Natural killer cell treated with Interleukin-12 subunit alpha and Interleukin-12 subunit beta and Interleukin-15 and Interleukin-18, amount 100 ng/mL, for 72 hours (primary cell): Measurements from ENCODE around the gene OR52D1. TPM values are rescaled to one million over a fixed set of nuclear protein-coding genes. Genes with fewer than 3 reads are reported as not detected.

Experiments used
- ATAC-seq, 2 donors: fragments of 150-1000 bp; cut with Tn5 transposase in 1 of 2; sonication (Bioruptor Pico), chemical (Tn5 transposase) in 1 of 2; 2 replicates each; pipeline ENCODE4 v1.10.0; 2021
- DNase-seq: peaks from one replicate; pipeline ENCODE4 v3.0.0; 2022; ENCODE audit warnings: low spot score
- H3K27ac Mint-ChIP-seq, 2 donors: 1 replicate in 1 of 2; 2 replicates in 1 of 2; pipeline ENCODE4 v1.8.0; 2022; ENCODE audit warnings: mixed read lengths in 2 of 2, mild to moderate bottlenecking in 1 of 2, moderate library complexity in 1 of 2
- H3K27me3 Mint-ChIP-seq, 2 donors: 1 replicate in 1 of 2; 2 replicates in 1 of 2; pipeline ENCODE4 v1.8.0; 2022; ENCODE audit warnings: mixed read lengths in 2 of 2
- H3K36me3 Mint-ChIP-seq: one replicate; pipeline ENCODE4 v1.8.0; 2022; ENCODE audit warnings: mixed read lengths
- H3K4me1 Mint-ChIP-seq, 2 donors: 1 replicate in 1 of 2; 2 replicates in 1 of 2; pipeline ENCODE4 v1.8.0; 2022; ENCODE audit warnings: low read depth in 2 of 2, mixed read lengths in 2 of 2, mild to moderate bottlenecking in 1 of 2
- H3K4me3 Mint-ChIP-seq: one replicate; pipeline ENCODE4 v1.8.0; 2022; ENCODE audit warnings: mixed read lengths
- H3K9me3 Mint-ChIP-seq: 2 replicates; pipeline ENCODE4 v1.8.0; 2022; ENCODE audit warnings: mixed read lengths
- total RNA-seq, 2 donors: library from RNA; stranded (reverse); gene quantifications; one replicate each; pipeline ENCODE4 v1.2.3, GENCODE V29; 2022

The OR52D1 gene
- not detected for total RNA-seq

GRCh38 chr11:5488385-5488784, at the start of gene OR52D1:
TSS of gene OR52D1 (plus strand) at chr11:5488685. CDS start at chr11:5488707, 22 bp downstream.
- Mint-ChIP-seq H3K27me3 (peaks cover 7 to 29% of the 10 kb centered on the region in 2 donors), H3K4me1 (no peaks in the 10 kb centered on the region), H3K9me3 (no peaks in the 10 kb centered on the region), H3K36me3 (no peaks in the 10 kb centered on the region), H3K27ac (no peak within 1 kb of the TSS), H3K4me3 (no peak within 1 kb of the TSS)
- ATAC-seq, result no peak
- DNase-seq, result no peak

GRCh38 chr11:5441414-5441813, 47.1 kb upstream of the OR52D1 start, which contains the start of gene OR51I1:
TSS of gene OR51I1 (minus strand) at chr11:5441514. CDS start at chr11:5441514, 0 bp downstream.
- DNase-seq, result no peak

DNA sequence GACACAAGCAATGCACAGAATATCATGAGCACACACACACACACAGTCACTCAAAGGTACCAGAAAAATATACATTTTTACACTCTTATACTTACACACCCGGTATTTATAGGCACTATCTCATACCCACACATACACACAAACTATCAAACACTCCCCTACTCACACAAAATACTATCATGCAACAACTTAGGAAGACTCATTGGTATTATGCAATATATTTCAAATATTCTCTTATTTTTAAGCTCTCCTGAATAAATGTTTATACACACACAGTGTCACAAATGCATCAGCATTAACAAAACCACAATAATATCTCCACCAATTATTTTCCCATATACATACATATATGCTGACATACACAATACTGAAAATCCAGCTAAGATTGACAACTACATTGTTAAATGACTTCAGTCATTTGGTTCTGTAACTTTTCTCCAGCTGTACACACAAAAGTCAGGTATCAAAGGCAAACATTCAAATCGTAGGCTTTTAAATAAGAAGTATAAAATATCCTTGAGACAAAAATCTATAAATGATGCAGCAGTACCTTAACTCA, 44.6 kb upstream of the OR52D1 start:
- Mint-ChIP-seq H3K4me3 (no peak overlapping the region), H3K27ac (no peak overlapping the region), H3K4me1 (no peaks in the 10 kb centered on the region), H3K27me3 (peaks cover 15 to 48% of the 10 kb centered on the region in 2 donors), H3K9me3 (peaks cover 7% of the 10 kb centered on the region), H3K36me3 (no peaks in the 10 kb centered on the region)
- DNase-seq, result no peak
- ATAC-seq, result no peak

More at GRCh38 chr11:5441414-5441813, 47.1 kb upstream of the OR52D1 start, which contains the start of gene OR51I1:
- Mint-ChIP-seq H3K27me3 (peaks cover 15 to 40% of the 10 kb centered on the region in 2 donors), H3K9me3 (peaks cover 7% of the 10 kb centered on the region), H3K27ac (no peak within 1 kb of the TSS), H3K36me3 (no peaks in the 10 kb centered on the region), H3K4me1 (no peaks in the 10 kb centered on the region), H3K4me3 (no peak within 1 kb of the TSS)
- ATAC-seq, result no peak

DNA sequence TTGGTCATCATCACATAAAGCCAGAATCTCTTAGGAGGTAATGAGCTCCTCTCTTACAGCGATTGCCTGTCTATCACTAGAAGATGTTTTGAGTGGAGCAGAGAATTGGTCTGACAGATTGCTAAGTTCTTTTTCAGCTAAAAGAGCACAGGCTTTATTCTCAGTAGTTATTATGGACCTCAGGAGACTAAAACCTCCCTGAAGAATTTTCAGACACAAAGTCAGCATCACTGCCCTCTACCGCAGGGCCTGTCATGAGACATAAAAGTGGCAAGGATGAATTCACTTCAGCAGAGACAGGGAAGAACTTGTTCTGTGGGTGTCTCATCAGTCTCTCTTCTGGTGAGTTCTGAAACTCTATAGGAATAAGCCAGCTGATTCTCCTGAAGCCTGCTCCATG, 39.5 kb upstream of the OR52D1 start, which contains the start of gene OR51I2:
Gene OR51I2 (plus strand): TSS at position 301 of the 400 bp plus-strand sequence. CDS start 4,166 bp downstream, outside the sequence.
- Mint-ChIP-seq H3K36me3 (no peaks in the 10 kb centered on the region), H3K27me3 (peaks cover 2 to 29% of the 10 kb centered on the region in 2 donors), H3K27ac (no peak within 1 kb of the TSS), H3K4me1 (no peaks in the 10 kb centered on the region), H3K9me3 (no peaks in the 10 kb centered on the region), H3K4me3 (no peak within 1 kb of the TSS)
- DNase-seq (no peak), ATAC-seq (no peak)

DNA sequence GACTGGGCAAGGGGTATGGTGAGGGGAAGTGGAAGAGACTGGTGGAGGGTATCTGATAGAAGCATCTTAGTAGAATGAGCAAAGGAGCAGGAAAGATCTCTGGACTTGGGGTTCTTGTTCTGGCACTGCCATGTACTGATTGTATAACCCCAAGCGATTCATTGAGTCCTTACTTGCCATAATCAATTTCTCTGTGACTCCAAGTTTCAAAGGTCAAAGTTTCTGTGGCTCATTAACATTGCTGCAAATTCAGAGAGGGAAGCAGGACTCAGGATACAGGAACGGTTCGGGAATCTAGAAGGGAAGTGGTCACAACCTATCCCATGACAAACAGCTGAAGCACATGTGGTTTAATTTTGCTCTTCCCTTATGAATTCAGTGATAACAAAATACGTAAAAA, 39.1 kb upstream of the OR52D1 start:
- DNase-seq (no peak), ATAC-seq (no peak)
- H3K27ac Mint-ChIP-seq, result no peak overlapping the region
- H3K4me1 Mint-ChIP-seq, result no peaks in the 10 kb centered on the region
- no peak overlapping the region for H3K4me3 Mint-ChIP-seq
- H3K9me3 Mint-ChIP-seq, result no peaks in the 10 kb centered on the region
- peaks cover 0 to 28% of the 10 kb centered on the region in 2 donors for H3K27me3 Mint-ChIP-seq
- no peaks in the 10 kb centered on the region for H3K36me3 Mint-ChIP-seq

- Mint-ChIP-seq H3K27ac (no peak overlapping the region), H3K36me3 (no peaks in the 10 kb centered on the region), H3K9me3 (no peaks in the 10 kb centered on the region), H3K4me3 (no peak overlapping the region), H3K4me1 (no peaks in the 10 kb centered on the region), H3K27me3 (peaks cover 0 to 4% of the 10 kb centered on the region in 2 donors)
- DNase-seq, result no peak
- peak; percentile 17 to 28 for ATAC-seq
Measured at GRCh38 chr11:5460983-5461621, 27.4 kb upstream of the OR52D1 start.

GRCh38 chr11:5467527-5467926, 21.0 kb upstream of the OR52D1 start:
- no peak overlapping the region for H3K27ac Mint-ChIP-seq
- DNase-seq, result no peak
- no peaks in the 10 kb centered on the region for H3K36me3 Mint-ChIP-seq
- no peaks in the 10 kb centered on the region for H3K9me3 Mint-ChIP-seq
- H3K4me1 Mint-ChIP-seq, result peaks cover 0 to 4% of the 10 kb centered on the region in 2 donors
- no peak for ATAC-seq
- peaks cover 16 to 32% of the 10 kb centered on the region in 2 donors for H3K27me3 Mint-ChIP-seq
- H3K4me3 Mint-ChIP-seq, result no peak overlapping the region

- ATAC-seq (no peak), DNase-seq (no peak)
- Mint-ChIP-seq H3K36me3 (no peaks in the 10 kb centered on the region), H3K27me3 (peaks cover 26 to 31% of the 10 kb centered on the region in 2 donors), H3K4me1 (peaks cover 0 to 1% of the 10 kb centered on the region in 2 donors), H3K27ac (no peak overlapping the region), H3K9me3 (no peaks in the 10 kb centered on the region), H3K4me3 (no peak overlapping the region)
Measured at GRCh38 chr11:5473921-5474320, 14.6 kb upstream of the OR52D1 start.

DNA sequence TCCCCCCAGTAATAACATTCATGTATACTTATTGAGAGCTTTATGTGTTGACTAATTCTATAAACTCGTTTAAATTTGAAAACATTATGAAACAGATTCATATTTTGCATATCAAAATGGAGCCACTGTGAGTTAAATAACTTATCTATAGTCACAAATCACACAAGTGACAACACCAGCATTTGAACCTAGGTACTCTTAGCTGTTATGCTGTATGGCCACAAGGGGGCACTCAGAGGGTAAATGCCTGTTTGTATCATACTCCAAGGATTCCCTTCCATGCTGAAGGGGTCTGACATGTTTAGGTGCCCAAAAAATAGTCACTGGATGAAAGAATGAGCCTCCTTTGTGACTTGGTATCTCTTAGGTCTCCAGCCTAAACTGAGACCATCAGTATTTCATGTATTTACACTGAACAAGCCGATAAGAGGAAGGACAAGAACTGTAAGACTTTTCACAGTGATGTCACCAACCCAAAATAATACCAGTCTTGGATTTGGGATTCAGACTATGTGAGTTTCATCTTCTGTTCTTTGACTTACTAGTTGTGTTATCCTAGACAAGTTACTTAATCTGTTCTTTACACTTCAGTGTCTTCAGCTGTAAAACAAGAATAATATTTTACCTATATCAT, 12.2 kb upstream of the OR52D1 start:
- Mint-ChIP-seq H3K27ac (no peak overlapping the region), H3K9me3 (no peaks in the 10 kb centered on the region), H3K4me1 (no peaks in the 10 kb centered on the region), H3K36me3 (no peaks in the 10 kb centered on the region), H3K4me3 (no peak overlapping the region), H3K27me3 (peaks cover 16 to 20% of the 10 kb centered on the region in 2 donors)
- ATAC-seq (peak in 1 of 2 donors; percentile 59), DNase-seq (no peak)

GRCh38 chr11:5486003-5486402, 2.5 kb upstream of the OR52D1 start:
- ATAC-seq, result no peak
- Mint-ChIP-seq H3K4me1 (no peaks in the 10 kb centered on the region), H3K27ac (no peak overlapping the region), H3K36me3 (no peaks in the 10 kb centered on the region), H3K27me3 (peaks cover 3 to 16% of the 10 kb centered on the region in 2 donors), H3K4me3 (no peak overlapping the region), H3K9me3 (no peaks in the 10 kb centered on the region)
- DNase-seq, result no peak

- Mint-ChIP-seq H3K27ac (no peak overlapping the region), H3K9me3 (no peaks in the 10 kb centered on the region), H3K27me3 (peaks cover 7 to 21% of the 10 kb centered on the region in 2 donors), H3K4me1 (no peaks in the 10 kb centered on the region), H3K4me3 (no peak overlapping the region), H3K36me3 (no peaks in the 10 kb centered on the region)
- DNase-seq, result no peak
- no peak for ATAC-seq
Measured at GRCh38 chr11:5486421-5486820, 2.1 kb upstream of the OR52D1 start.

- ATAC-seq (peak in 1 of 2 donors; percentile 54), DNase-seq (no peak)
- Mint-ChIP-seq H3K4me3 (no peak overlapping the region), H3K27me3 (peaks cover 7 to 25% of the 10 kb centered on the region in 2 donors), H3K9me3 (no peaks in the 10 kb centered on the region), H3K36me3 (no peaks in the 10 kb centered on the region), H3K27ac (no peak overlapping the region), H3K4me1 (no peaks in the 10 kb centered on the region)
Measured at GRCh38 chr11:5488798-5489399, 414 bp downstream of the OR52D1 start.

DNA sequence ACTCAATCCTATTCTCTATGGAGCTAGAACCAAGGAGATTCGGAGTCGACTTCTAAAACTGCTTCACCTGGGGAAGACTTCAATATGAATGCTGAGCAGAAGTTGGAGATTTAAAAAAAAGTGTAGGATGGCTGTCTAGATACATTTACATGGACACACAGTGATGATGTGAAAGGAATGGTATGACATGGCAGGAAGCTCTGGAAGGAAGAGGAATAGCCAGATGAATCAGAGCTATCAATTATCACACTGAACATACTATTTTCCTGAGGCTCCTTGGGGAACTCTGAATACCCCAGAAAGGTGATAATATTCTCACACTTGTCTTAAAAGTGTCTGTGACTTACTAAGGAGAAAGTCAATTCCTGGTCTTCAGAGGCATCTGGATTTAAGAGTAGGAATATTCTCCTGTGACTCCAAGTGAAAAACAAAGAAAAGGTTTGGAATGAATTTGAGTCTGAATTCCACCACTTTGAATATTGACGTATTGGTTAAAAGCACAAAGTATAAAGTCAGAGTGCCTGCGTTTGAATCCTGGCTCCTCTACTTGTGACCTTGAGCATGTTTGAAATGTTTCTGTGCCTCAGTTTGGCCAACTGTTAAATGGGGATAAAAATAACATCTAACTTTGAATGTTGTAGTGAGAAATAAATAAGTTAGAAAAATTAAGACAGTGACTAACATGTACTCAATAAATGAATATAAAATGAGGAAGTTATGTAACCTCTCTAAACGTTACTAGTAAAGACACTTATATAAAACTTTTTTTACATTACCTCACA, 1.3 kb downstream of the OR52D1 start:
- ATAC-seq, result no peak
- H3K9me3 Mint-ChIP-seq, result no peaks in the 10 kb centered on the region
- H3K36me3 Mint-ChIP-seq, result no peaks in the 10 kb centered on the region

More for the DNA sequence above, 1.3 kb downstream of the OR52D1 start:
- no peak for DNase-seq
- Mint-ChIP-seq H3K4me3 (no peak overlapping the region), H3K4me1 (no peaks in the 10 kb centered on the region), H3K27ac (no peak overlapping the region), H3K27me3 (peaks cover 9 to 21% of the 10 kb centered on the region in 2 donors)
